Nephron (organoid): ENCODE measurements around the gene OCA2.

Experiments
- H3K27ac Mint-ChIP-seq, 3 experiments: 2 replicates each; pipeline ENCODE4 v1.8.0; 2020; ENCODE audit warnings: mixed read lengths in 3 of 3, mild to moderate bottlenecking in 2 of 3, moderate library complexity in 1 of 3
- H3K27me3 Mint-ChIP-seq: 2 replicates; pipeline ENCODE4 v1.8.0; 2021; ENCODE audit warnings: low read depth, mild to moderate bottlenecking, moderate library complexity, mixed read lengths
- H3K36me3 Mint-ChIP-seq: 2 replicates; pipeline ENCODE4 v1.8.0; 2020; ENCODE audit warnings: low read depth, mixed read lengths
- H3K4me1 Mint-ChIP-seq: 2 replicates; pipeline ENCODE4 v1.8.0; 2020; ENCODE audit warnings: mixed read lengths
- H3K4me3 Mint-ChIP-seq, 3 experiments: 2 replicates each; pipeline ENCODE4 v1.8.0; 2020; ENCODE audit warnings: mild to moderate bottlenecking in 3 of 3, mixed read lengths in 3 of 3, moderate library complexity in 2 of 3
- H3K9me3 Mint-ChIP-seq: 2 replicates; pipeline ENCODE4 v1.8.0; 2020; ENCODE audit warnings: mixed read lengths
- TF ChIP-seq, protein P1 (sequence below), 3 experiments: fragments of 200-600 bp; sonication (generic); IDR thresholded peaks; one replicate each; pipeline ENCODE4 v1.5.0; 2021; ENCODE audit warnings: antibody characterized with exemption in 3 of 3; ENCODE audit not compliant: unreplicated experiment in 3 of 3

Gene OCA2

DNA sequence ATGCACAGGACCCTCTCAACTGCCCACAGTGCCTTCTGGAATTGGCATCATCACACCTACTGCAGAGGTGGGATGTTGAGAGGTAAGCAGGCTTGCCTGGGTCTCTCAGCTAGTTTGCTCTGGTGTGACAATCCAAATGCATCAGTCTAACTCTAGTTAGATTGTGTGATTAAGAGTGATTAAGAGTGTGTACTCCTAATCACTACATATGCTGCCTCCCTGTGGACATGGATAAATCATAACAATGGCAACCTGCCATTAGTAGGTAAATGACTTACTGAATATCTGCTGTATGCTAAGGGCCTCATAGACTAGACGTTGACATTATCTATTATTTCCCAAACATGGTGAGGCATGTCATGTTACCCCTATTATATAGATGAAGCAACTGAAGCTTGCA lies 342.1 kb downstream of the OCA2 start:
- H3K4me3 Mint-ChIP-seq = no peak overlapping the region
- H3K27ac Mint-ChIP-seq = no peak overlapping the region
- H3K36me3 Mint-ChIP-seq = no peaks in the 10 kb centered on the region
- H3K27me3 Mint-ChIP-seq = no peaks in the 10 kb centered on the region
- TF ChIP-seq, protein P1, sequence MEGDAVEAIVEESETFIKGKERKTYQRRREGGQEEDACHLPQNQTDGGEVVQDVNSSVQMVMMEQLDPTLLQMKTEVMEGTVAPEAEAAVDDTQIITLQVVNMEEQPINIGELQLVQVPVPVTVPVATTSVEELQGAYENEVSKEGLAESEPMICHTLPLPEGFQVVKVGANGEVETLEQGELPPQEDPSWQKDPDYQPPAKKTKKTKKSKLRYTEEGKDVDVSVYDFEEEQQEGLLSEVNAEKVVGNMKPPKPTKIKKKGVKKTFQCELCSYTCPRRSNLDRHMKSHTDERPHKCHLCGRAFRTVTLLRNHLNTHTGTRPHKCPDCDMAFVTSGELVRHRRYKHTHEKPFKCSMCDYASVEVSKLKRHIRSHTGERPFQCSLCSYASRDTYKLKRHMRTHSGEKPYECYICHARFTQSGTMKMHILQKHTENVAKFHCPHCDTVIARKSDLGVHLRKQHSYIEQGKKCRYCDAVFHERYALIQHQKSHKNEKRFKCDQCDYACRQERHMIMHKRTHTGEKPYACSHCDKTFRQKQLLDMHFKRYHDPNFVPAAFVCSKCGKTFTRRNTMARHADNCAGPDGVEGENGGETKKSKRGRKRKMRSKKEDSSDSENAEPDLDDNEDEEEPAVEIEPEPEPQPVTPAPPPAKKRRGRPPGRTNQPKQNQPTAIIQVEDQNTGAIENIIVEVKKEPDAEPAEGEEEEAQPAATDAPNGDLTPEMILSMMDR (IDR thresholded peaks at IDR 0.05; ENCODE audit: unreplicated experiment in 3 of 3) = no peak
- peaks cover 3% of the 10 kb centered on the region for H3K4me1 Mint-ChIP-seq
- peaks cover 6% of the 10 kb centered on the region for H3K9me3 Mint-ChIP-seq

DNA sequence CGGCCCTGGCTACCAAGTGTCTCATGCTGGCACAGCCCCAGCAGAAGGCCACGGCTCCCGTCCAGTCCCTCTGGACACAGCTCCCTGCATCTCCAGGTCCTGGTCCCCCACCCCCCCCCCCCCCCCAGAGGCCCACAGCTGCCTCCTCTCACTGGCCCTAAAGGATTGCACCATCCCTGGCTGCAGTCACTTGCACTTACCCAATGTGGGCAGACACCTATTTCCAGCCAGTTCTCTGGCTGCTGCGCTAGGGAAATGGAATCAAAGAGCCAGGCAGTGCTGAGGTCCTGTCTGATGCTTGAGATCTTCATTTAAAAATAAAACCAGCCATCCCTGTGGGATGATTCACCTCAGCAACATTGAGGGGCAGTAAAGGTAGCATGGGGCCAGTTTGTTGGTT lies 346.4 kb downstream of the OCA2 start:
- Mint-ChIP-seq H3K9me3 (peaks cover 4% of the 10 kb centered on the region), H3K36me3 (no peaks in the 10 kb centered on the region), H3K27me3 (peaks cover 3% of the 10 kb centered on the region), H3K27ac (no peak overlapping the region), H3K4me1 (no peaks in the 10 kb centered on the region), H3K4me3 (no peak overlapping the region)
- TF ChIP-seq, protein P1 (IDR thresholded peaks at IDR 0.05; ENCODE audit: unreplicated experiment in 3 of 3) = no peak

DNA sequence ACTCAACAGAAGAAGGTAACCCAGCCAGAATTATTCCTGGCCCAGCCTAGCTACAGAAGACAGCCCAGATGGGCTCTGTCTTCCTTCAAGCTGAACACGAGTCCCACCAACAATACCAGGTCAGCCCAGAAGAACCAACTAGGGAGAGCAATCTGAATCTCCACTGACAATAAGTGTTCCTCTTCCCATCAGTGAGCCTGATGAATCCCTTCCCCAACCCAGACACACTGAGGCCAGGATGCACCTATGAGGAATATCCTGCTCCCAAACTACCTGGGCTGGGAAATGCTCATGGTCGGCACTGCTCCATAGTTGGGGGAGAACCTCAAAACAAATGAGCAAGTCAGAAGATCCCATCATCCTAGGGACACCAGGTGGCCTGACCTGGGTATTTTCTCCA lies 351.1 kb downstream of the OCA2 start:
- TF ChIP-seq, protein P1 (IDR thresholded peaks at IDR 0.05; ENCODE audit: unreplicated experiment in 3 of 3) = no peak
- H3K27me3 Mint-ChIP-seq = peaks cover 3% of the 10 kb centered on the region
- no peak overlapping the region for H3K4me3 Mint-ChIP-seq
- H3K36me3 Mint-ChIP-seq = no peaks in the 10 kb centered on the region
- H3K9me3 Mint-ChIP-seq = peaks cover 3% of the 10 kb centered on the region
- H3K27ac Mint-ChIP-seq = no peak overlapping the region
- H3K4me1 Mint-ChIP-seq = no peaks in the 10 kb centered on the region

DNA sequence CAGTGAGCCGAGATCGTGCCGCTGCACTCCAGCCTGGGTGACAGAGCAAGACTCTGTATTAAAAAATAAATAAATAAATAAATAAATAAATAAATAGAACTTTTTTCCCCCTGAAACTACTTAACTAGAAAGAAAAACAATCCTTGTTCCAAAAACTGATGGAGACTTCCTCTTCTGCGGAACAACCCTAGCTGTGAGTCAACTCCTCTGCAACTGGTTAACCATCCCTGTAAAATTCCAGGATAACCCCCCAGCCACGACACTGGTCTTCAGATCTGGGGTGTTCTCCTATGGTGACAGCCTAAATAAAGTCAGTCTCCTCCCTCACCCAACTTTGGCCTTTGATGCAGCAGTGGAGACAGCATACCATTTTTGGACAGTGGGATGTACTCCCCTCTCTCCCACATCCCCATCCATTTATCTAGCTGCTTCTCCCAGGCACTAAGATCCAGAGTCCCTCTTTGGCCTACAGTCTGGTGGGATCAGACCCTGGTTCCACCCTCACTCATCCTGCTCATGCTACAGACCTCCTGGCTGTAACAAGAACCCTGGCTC lies 352.6 kb downstream of the OCA2 start:
- H3K4me3 Mint-ChIP-seq = no peak overlapping the region
- H3K27me3 Mint-ChIP-seq = peaks cover 9% of the 10 kb centered on the region
- no peaks in the 10 kb centered on the region for H3K9me3 Mint-ChIP-seq
- TF ChIP-seq, protein P1 (IDR thresholded peaks at IDR 0.05; ENCODE audit: unreplicated experiment in 3 of 3) = no peak
- no peaks in the 10 kb centered on the region for H3K36me3 Mint-ChIP-seq
- peaks cover 7% of the 10 kb centered on the region for H3K4me1 Mint-ChIP-seq
- no peak overlapping the region for H3K27ac Mint-ChIP-seq

DNA sequence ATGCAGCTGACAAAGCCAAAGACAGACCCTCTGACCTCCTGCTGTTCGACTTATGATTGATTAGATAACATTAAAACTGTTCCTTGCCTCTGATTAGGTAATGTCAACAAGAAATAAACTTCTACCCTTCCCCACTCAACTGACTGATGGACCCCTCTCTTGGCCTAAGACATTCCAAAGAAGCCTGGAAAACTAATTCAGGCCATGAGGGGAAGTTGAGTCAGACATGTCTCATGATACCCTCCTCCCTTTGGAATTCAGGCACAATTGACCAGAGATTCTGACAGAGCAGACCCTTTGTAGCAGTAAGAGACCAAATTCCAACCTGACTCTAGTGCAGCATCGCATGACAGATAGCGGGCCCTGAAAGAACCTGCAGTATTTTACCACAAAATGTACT lies 354.5 kb downstream of the OCA2 start:
- Mint-ChIP-seq H3K27me3 (peaks cover 9% of the 10 kb centered on the region), H3K9me3 (peaks cover 4% of the 10 kb centered on the region), H3K36me3 (no peaks in the 10 kb centered on the region), H3K27ac (no peak overlapping the region), H3K4me1 (peaks cover 15% of the 10 kb centered on the region), H3K4me3 (no peak overlapping the region)
- TF ChIP-seq, protein P1 (IDR thresholded peaks at IDR 0.05; ENCODE audit: unreplicated experiment in 3 of 3) = no peak

DNA sequence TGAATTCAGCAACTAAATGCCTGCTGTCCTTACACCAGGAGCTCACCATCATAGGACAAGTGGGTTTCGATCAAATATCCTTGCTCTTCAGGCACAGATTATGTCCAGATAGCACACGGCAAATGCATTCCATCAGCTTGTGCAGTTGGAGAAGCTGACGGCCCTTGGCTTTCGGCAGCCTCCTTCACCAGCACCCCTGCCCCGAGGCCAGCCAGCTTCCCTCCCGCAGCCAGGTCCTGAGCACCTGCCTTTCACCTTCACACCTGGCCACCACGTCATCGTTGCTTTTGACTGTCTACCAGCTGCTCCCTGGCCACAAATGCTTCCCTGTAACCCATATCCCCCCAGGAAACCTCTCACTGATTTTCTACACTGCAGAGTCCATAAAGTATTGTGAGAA lies 355.5 kb downstream of the OCA2 start:
- H3K4me1 Mint-ChIP-seq = peaks cover 15% of the 10 kb centered on the region
- H3K9me3 Mint-ChIP-seq = peaks cover 5% of the 10 kb centered on the region
- no peak overlapping the region for H3K27ac Mint-ChIP-seq
- H3K27me3 Mint-ChIP-seq = peaks cover 9% of the 10 kb centered on the region
- no peaks in the 10 kb centered on the region for H3K36me3 Mint-ChIP-seq
- TF ChIP-seq, protein P1 (IDR thresholded peaks at IDR 0.05; ENCODE audit: unreplicated experiment in 3 of 3) = no peak
- no peak overlapping the region for H3K4me3 Mint-ChIP-seq
